Stomach (tissue), 9 donors: ENCODE results near the gene SSTR1. TPM values are rescaled to one million over a fixed set of nuclear protein-coding genes. Genes with fewer than 3 reads are reported as not detected.
"Not testable (repeated sequence)": the region's sequence is repeated elsewhere in the genome, so short reads cannot be mapped to it uniquely, and the experiment has no call there.

ENCODE experiments used
- DNase-seq, 2 donors: peaks; one replicate each; pipeline versions ENCODE4 v3.0.0 to v3.0.0-alpha.2; 2013 to 2019
- H3K27ac ChIP-seq, 5 donors: fragments of 200-600 bp in 4 of 5; sonication (generic) in 4 of 5; one replicate each; pipeline ENCODE4 v1.5.1; 2013 to 2019; ENCODE audit warnings: mild to moderate bottlenecking in 1 of 5, moderate library complexity in 1 of 5
- H3K27me3 ChIP-seq, 3 donors: fragments of 200-600 bp; sonication (generic); one replicate each; pipeline ENCODE4 v1.5.1; 2017 to 2019; ENCODE audit warnings: mixed run types in 1 of 3
- H3K36me3 ChIP-seq, 4 donors: fragments of 200-600 bp; sonication (generic); 1 replicate in 3 of 4; 2 replicates in 1 of 4; pipeline ENCODE4 v1.5.1; 2016 to 2019
- H3K4me1 ChIP-seq, 4 donors: fragments of 200-600 bp; sonication (generic); one replicate each; pipeline ENCODE4 v1.5.1; 2016 to 2019
- H3K4me3 ChIP-seq, 4 donors: fragments of 200-600 bp; sonication (generic) in 3 of 4; one replicate each; pipeline ENCODE4 v1.5.1; 2016 to 2019; ENCODE audit warnings: mild to moderate bottlenecking in 1 of 4
- H3K9me3 ChIP-seq, 4 donors: fragments of 200-600 bp; sonication (generic); one replicate each; pipeline ENCODE4 v1.5.1; 2016 to 2019
- CTCF ChIP-seq, 7 experiments: fragments of 450-650 bp in 4 of 7; fragments of 200-600 bp in 3 of 7; sonication (generic) in 3 of 7; IDR thresholded peaks; one replicate each; pipeline ENCODE4 v1.5.1; 2016 to 2019; ENCODE audit warnings: antibody characterized with exemption in 7 of 7, control low read depth in 2 of 7, mild to moderate bottlenecking in 1 of 7
- EP300 ChIP-seq: sonication (generic); formaldehyde crosslinking; IDR thresholded peaks from one replicate; pipeline ENCODE4 v1.6.1; 2017; ENCODE audit warnings: antibody characterized with exemption
- POLR2A ChIP-seq, 4 donors: fragments of 450-650 bp; IDR thresholded peaks; one replicate each; pipeline ENCODE4 v1.6.1; 2016; ENCODE audit warnings: antibody characterized with exemption in 4 of 4, control low read depth in 2 of 4, mild to moderate bottlenecking in 1 of 4, moderate library complexity in 1 of 4
- POLR2AphosphoS5 ChIP-seq, 3 donors: sonication (generic); formaldehyde crosslinking; IDR thresholded peaks; one replicate each; pipeline ENCODE4 v1.6.1; 2016; ENCODE audit warnings: antibody characterized with exemption in 3 of 3
- WGBS, 5 donors: extraction: QIAGEN DNeasy Blood & Tissue Kit in 3 of 5; methylation state at CpG; one replicate each; pipeline versions ENCODE4 v1.1.5 to v1.1.7; 2013 to 2018; 5-methylcytosine and 5-hydroxymethylcytosine counted together
- intact Hi-C: fragments of 100-400 bp; cut with DNase I; formaldehyde crosslinking; loops from one replicate; pipeline ENCODE4 v1.15.1; 2023; ENCODE audit warnings: low total_unique reads
- polyA plus RNA-seq, 3 donors: library from polyadenylated mRNA; stranded (reverse); fragments of 200-250 nt; gene quantifications; one replicate each; pipeline ENCODE4 v1.2.3, GENCODE V29; 2013
- total RNA-seq, 5 donors: library from RNA; depleted of rRNA; stranded (reverse); fragments of >200 nt; gene quantifications; one replicate each; pipeline versions ENCODE4 v1.1.0 to v1.2.3, GENCODE V29; 2014 to 2016
- donor health status: healthy with polysubstance abuse.
- donor health status: Bipolar disorder and iron deficiency.
- donor health status: healthy.

The SSTR1 gene
- total and polyA plus RNA-seq, 8 donors = 1.1 to 26.1 (median 12.7) TPM

DNA sequence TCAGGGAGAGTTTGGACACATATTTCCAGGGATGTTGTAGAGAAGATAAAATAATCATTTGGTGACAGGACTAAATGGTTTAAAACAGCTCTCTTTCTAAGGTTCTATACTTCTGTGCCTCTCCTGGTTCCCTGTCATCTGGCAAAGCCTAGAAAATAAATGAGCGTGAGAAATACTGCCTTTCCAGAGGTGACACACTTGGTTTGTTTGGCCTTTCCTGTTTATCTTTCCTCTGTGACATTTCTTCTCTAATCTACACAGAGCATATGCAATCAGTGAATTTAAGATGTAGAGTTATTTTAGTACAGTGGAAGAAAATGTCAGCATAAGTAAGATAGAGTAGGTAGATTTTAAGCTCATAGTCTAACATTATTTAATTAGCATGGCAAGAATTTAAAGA, 22.0 kb upstream of the SSTR1 start:
- Histone ChIP-seq H3K27me3 (no peaks in the 10 kb centered on the region), H3K27ac (no peak overlapping the region), H3K36me3 (no peaks in the 10 kb centered on the region), H3K4me3 (no peak overlapping the region), H3K4me1 (peaks cover 0 to 5% (median 0%) of the 10 kb centered on the region in 4 donors), H3K9me3 (no peaks in the 10 kb centered on the region)
- 15 to 38% (median 22%) methylated on average over 1 of the region's 1 CpG for WGBS, 5 donors
- TF ChIP-seq POLR2AphosphoS5 (IDR thresholded peaks at IDR 0.05) (peak in 2 of 3 donors; percentile 41 to 59), EP300 (no peak)
- DNase-seq = peak in 1 of 2 donors; percentile 15
- intact Hi-C loops = no loop called here

DNA sequence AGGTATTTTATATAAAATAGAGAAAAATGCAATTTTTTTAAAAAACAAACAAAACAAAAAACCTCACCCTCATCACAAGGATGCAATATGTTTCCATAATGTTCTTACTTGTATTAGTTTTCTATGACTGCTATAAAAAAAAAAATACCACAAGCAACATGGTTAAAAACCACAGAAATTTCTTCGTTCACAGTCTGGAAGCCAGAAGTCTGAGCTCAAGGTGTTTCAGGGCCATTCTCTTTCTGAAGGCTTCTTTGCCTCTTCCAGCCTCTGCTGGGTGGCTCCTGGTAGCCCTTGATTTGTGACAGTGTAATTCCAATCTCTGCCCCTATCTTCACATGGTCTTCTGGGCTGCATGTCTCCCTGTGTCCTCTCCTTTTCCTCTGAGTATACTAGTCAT, 21.5 kb upstream of the SSTR1 start:
- Histone ChIP-seq H3K36me3 (no peaks in the 10 kb centered on the region), H3K4me1 (peaks cover 0 to 5% (median 0%) of the 10 kb centered on the region in 4 donors), H3K9me3 (no peaks in the 10 kb centered on the region), H3K4me3 (no peak overlapping the region), H3K27ac (no peak overlapping the region), H3K27me3 (no peaks in the 10 kb centered on the region)
- no peak for DNase-seq
- intact Hi-C loops = no loop called here
- TF ChIP-seq EP300 (no peak), CTCF (IDR thresholded peaks at IDR 0.05) (no peak), POLR2AphosphoS5 (IDR thresholded peaks at IDR 0.05) (no peak), POLR2A (IDR thresholded peaks at IDR 0.05) (no peak)
- 50 to 75% (median 73%) methylated on average over 1 of the region's 1 CpG for WGBS, 5 donors

- H3K4me1 ChIP-seq = peaks cover 0 to 5% (median 0%) of the 10 kb centered on the region in 4 donors
- H3K9me3 ChIP-seq = no peaks in the 10 kb centered on the region
- H3K4me3 ChIP-seq = no peak overlapping the region
- H3K27ac ChIP-seq = no peak overlapping the region
- intact Hi-C loops = no loop called here
- WGBS, 5 donors = 51 to 63% (median 54%) methylated on average over 2 of the region's 2 CpGs
- DNase-seq = peak in 1 of 2 donors; percentile 39
- TF ChIP-seq POLR2AphosphoS5 (IDR thresholded peaks at IDR 0.05) (peak in 1 of 3 donors; percentile 25), POLR2A (IDR thresholded peaks at IDR 0.05) (no peak)
- H3K36me3 ChIP-seq = no peaks in the 10 kb centered on the region
- H3K27me3 ChIP-seq = no peaks in the 10 kb centered on the region
Observed at GRCh38 chr14:38187528-38187927, 20.2 kb upstream of the SSTR1 start.

GRCh38 chr14:38189930-38190726, 17.6 kb upstream of the SSTR1 start:
- intact Hi-C loops = no loop called here
- H3K27ac ChIP-seq = no peak overlapping the region

GRCh38 chr14:38190846-38191245, 16.9 kb upstream of the SSTR1 start:
- H3K36me3 ChIP-seq, intact Hi-C loops, DNase-seq, H3K9me3 ChIP-seq, H3K27ac ChIP-seq, H3K4me1 ChIP-seq, H3K4me3 ChIP-seq, H3K27me3 ChIP-seq: not testable (repeated sequence)
- WGBS, 5 donors = 77 to 94% (median 87%) methylated on average over 11 of the region's 11 CpGs

More at GRCh38 chr14:38189930-38190726, 17.6 kb upstream of the SSTR1 start:
- Histone ChIP-seq H3K27me3 (no peaks in the 10 kb centered on the region), H3K4me1 (peaks cover 0 to 5% (median 0%) of the 10 kb centered on the region in 4 donors), H3K36me3 (no peaks in the 10 kb centered on the region), H3K4me3 (no peak overlapping the region), H3K9me3 (no peaks in the 10 kb centered on the region)
- no peak for TF ChIP-seq EP300
- 92 to 97% (median 94%) methylated on average over 4 of the region's 4 CpGs for whole genome bisulfite sequencing, 5 donors
- no peak for DNase-seq

GRCh38 chr14:38191491-38191890, 16.2 kb upstream of the SSTR1 start:
- DNase-seq, H3K4me3 ChIP-seq, H3K9me3 ChIP-seq, intact Hi-C loops, H3K36me3 ChIP-seq, H3K27me3 ChIP-seq, H3K4me1 ChIP-seq, H3K27ac ChIP-seq: not testable (repeated sequence)
- WGBS, 5 donors = 74 to 78% (median 78%) methylated on average over 10 of the region's 10 CpGs
